Epithelial cell of proximal tubule (primary cell): ENCODE measurements around the gene KCNJ10. TPM values are rescaled to one million over a fixed set of nuclear protein-coding genes. Genes with fewer than 3 reads are reported as not detected.

Source experiments
- DNase-seq: peaks from one replicate; pipeline ENCODE4 v3.0.0-alpha.2; 2011; ENCODE audit warnings: low read depth
- H3K4me3 ChIP-seq: 2 replicates; pipeline ENCODE4 v1.5.1; 2011; ENCODE audit warnings: low read depth, mild to moderate bottlenecking, low read length
- CTCF ChIP-seq: conservative IDR thresholded peaks from 2 replicates; pipeline ENCODE4 v1.5.1; 2012; ENCODE audit warnings: low read depth, mild to moderate bottlenecking, low read length
- total RNA-seq: library from RNA; depleted of rRNA; stranded (reverse); fragments of >200 nt; gene quantifications from 2 replicates; pipeline ENCODE4 v1.2.3, GENCODE V29; 2015

The KCNJ10 gene
- total RNA-seq, 1 donor from 2014 or later = not detected

- no peak for DNase-seq
- TF ChIP-seq CTCF = no peak
- no peak overlapping the region for H3K4me3 ChIP-seq
Observed at GRCh38 chr1:159968901-159969300, 101.1 kb downstream of the KCNJ10 start.

GRCh38 chr1:159965263-159965662 is 104.7 kb downstream of the KCNJ10 start:
- DNase-seq = no peak
- no peak for TF ChIP-seq CTCF
- H3K4me3 ChIP-seq = no peak overlapping the region

GRCh38 chr1:159964144-159964543 is 105.8 kb downstream of the KCNJ10 start:
- no peak for DNase-seq
- no peak for TF ChIP-seq CTCF
- no peak overlapping the region for H3K4me3 ChIP-seq

GRCh38 chr1:159962176-159962575 is 107.8 kb downstream of the KCNJ10 start:
- H3K4me3 ChIP-seq = no peak overlapping the region
- TF ChIP-seq CTCF = no peak
- no peak for DNase-seq

GRCh38 chr1:159961636-159962035 is 108.3 kb downstream of the KCNJ10 start:
- TF ChIP-seq CTCF = no peak
- no peak for DNase-seq
- no peak overlapping the region for H3K4me3 ChIP-seq

GRCh38 chr1:159960721-159961381 is 109.1 kb downstream of the KCNJ10 start:
- H3K4me3 ChIP-seq = no peak overlapping the region
- no peak for DNase-seq
- no peak for TF ChIP-seq CTCF

GRCh38 chr1:159959451-159959850 is 110.5 kb downstream of the KCNJ10 start:
- DNase-seq = no peak
- no peak for TF ChIP-seq CTCF
- no peak overlapping the region for H3K4me3 ChIP-seq
